ENCODE data around the gene GOSR2. TPM values are rescaled to one million over a fixed set of nuclear protein-coding genes. Genes with fewer than 3 reads are reported as not detected.

GOSR2 gene
- total and polyA plus RNA-seq, 2 of the 13 experiments (the other 11 are each of a cell fraction or from before 2014, with no cell fraction given), result 61.5 to 63.9 TPM

DNA sequence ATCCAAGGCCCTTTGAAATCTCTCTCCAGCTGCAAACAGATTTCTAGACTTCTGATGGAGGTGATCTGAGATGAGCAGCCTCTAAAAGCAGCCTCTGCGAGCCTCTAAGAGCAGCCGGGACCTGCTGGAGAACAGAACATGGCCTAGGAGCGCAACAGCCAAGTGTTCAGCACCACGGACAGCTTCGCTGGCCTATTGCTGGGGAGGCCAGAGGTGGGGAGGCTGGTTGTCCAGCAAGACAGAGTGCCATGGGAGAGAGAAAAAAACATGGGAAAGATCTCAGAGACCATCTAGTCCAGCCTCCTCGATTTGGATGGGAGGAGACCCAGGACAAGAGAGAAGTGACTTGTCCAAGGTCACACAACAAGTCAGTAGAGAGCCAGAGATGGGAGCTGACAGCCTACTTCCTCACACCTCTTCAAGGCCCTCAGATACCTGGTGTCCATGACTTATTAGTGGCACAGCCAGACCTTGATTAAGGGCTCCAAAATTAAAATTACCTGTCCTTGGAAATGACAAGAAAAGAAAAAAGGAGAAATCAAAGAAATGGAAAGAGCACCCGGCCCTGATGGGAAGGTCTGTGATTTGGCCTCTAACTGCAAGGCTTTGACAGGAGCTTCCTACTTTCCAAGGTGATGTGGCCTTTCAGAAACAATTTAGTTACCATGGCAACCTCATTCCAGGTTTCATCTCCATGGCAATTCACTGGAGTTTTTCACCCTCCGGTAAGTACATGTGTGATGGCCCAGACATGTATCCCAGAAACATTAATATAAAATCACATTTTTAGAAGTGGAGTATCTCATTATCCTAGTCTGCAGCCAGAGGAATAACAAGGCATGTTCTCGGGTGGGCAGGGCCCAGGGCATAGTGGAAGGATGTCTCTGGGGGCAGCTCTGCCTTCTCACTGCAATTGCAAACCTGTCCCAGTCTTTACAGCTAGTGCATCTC is 41.6 kb downstream of the GOSR2 start (continued):
- TF ChIP-seq, protein P1, sequence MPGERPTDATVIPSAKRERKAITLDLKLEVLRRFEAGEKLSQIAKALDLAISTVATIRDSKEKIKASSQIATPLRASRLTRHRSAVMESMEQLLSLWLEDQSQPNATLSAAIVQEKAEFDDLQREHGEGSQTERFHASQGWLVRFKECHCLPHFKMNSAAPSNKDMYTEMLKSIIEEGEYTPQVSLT (CRISPR knock-in tag; IDR thresholded peaks at IDR 0.05; ENCODE audit: borderline replicate concordance, low read depth), result no peak
- no peak for TF ChIP-seq FLYWCH1 (CRISPR knock-in tag; IDR thresholded peaks at IDR 0.05)
- no peak for TF ChIP-seq PRPF4 (IDR thresholded peaks at IDR 0.05; ENCODE audit: low read depth, low read length, poor library complexity, severe bottlenecking)
- TF ChIP-seq TEAD2 (CRISPR knock-in tag; IDR thresholded peaks at IDR 0.05), result no peak
- TF ChIP-seq, protein P2, sequence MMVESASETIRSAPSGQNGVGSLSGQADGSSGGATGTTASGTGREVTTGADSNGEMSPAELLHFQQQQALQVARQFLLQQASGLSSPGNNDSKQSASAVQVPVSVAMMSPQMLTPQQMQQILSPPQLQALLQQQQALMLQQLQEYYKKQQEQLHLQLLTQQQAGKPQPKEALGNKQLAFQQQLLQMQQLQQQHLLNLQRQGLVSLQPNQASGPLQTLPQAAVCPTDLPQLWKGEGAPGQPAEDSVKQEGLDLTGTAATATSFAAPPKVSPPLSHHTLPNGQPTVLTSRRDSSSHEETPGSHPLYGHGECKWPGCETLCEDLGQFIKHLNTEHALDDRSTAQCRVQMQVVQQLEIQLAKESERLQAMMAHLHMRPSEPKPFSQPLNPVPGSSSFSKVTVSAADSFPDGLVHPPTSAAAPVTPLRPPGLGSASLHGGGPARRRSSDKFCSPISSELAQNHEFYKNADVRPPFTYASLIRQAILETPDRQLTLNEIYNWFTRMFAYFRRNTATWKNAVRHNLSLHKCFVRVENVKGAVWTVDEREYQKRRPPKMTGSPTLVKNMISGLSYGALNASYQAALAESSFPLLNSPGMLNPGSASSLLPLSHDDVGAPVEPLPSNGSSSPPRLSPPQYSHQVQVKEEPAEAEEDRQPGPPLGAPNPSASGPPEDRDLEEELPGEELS (CRISPR knock-in tag; IDR thresholded peaks at IDR 0.05), result no peak
- TF ChIP-seq, protein P3, sequence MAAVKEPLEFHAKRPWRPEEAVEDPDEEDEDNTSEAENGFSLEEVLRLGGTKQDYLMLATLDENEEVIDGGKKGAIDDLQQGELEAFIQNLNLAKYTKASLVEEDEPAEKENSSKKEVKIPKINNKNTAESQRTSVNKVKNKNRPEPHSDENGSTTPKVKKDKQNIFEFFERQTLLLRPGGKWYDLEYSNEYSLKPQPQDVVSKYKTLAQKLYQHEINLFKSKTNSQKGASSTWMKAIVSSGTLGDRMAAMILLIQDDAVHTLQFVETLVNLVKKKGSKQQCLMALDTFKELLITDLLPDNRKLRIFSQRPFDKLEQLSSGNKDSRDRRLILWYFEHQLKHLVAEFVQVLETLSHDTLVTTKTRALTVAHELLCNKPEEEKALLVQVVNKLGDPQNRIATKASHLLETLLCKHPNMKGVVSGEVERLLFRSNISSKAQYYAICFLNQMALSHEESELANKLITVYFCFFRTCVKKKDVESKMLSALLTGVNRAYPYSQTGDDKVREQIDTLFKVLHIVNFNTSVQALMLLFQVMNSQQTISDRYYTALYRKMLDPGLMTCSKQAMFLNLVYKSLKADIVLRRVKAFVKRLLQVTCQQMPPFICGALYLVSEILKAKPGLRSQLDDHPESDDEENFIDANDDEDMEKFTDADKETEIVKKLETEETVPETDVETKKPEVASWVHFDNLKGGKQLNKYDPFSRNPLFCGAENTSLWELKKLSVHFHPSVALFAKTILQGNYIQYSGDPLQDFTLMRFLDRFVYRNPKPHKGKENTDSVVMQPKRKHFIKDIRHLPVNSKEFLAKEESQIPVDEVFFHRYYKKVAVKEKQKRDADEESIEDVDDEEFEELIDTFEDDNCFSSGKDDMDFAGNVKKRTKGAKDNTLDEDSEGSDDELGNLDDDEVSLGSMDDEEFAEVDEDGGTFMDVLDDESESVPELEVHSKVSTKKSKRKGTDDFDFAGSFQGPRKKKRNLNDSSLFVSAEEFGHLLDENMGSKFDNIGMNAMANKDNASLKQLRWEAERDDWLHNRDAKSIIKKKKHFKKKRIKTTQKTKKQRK (IDR thresholded peaks at IDR 0.05; ENCODE audit: low read length), result no peak
- 0 out of 2 replicates have a peak, but pooled peaks have one; percentile 45 for TF ChIP-seq TGIF2 (CRISPR knock-in tag; IDR thresholded peaks at IDR 0.05)
- peak; percentile 41; the same call in 1 of the 2 replicates for TF ChIP-seq ZNF772 (CRISPR knock-in tag; IDR thresholded peaks at IDR 0.05)
- TF ChIP-seq ZNF296 (CRISPR knock-in tag; conservative IDR thresholded peaks at IDR 0.05), result no peak
- no peak for TF ChIP-seq PCBP1 (IDR thresholded peaks at IDR 0.05; ENCODE audit: borderline replicate concordance, low read depth, low read length)
- TF ChIP-seq ZBTB7A (CRISPR knock-in tag; IDR thresholded peaks at IDR 0.05), result no peak
- peak; percentile 69; the same call in 1 of the 2 replicates for TF ChIP-seq NFKB2 (CRISPR knock-in tag; IDR thresholded peaks at IDR 0.05; ENCODE audit: borderline replicate concordance)
- TF ChIP-seq WIZ (CRISPR knock-in tag; IDR thresholded peaks at IDR 0.05), result peak; percentile 73; the same call in 1 of the 2 replicates
- no peak for TF ChIP-seq ZNF101 (CRISPR knock-in tag; IDR thresholded peaks at IDR 0.05; ENCODE audit: borderline replicate concordance, low read depth)
- no peak for TF ChIP-seq KDM3A (CRISPR knock-in tag; IDR thresholded peaks at IDR 0.05; ENCODE audit: low read depth)
- no peak for TF ChIP-seq ZNF605 (CRISPR knock-in tag; IDR thresholded peaks at IDR 0.05)
- TF ChIP-seq KMT2B (CRISPR knock-in tag; IDR thresholded peaks at IDR 0.05), result no peak
- peak; percentile 16; the same call in 1 of the 2 replicates for TF ChIP-seq KAT8 (CRISPR knock-in tag; IDR thresholded peaks at IDR 0.05)
- TF ChIP-seq ONECUT2 (CRISPR knock-in tag; IDR thresholded peaks at IDR 0.05), result no peak
- no peak for TF ChIP-seq ZC3H4 (CRISPR knock-in tag; IDR thresholded peaks at IDR 0.05; ENCODE audit: borderline replicate concordance)
- no peak for TF ChIP-seq HOXA7 (CRISPR knock-in tag; IDR thresholded peaks at IDR 0.05)
- TF ChIP-seq NCOA5 (CRISPR knock-in tag; IDR thresholded peaks at IDR 0.05), result no peak
- no peak for TF ChIP-seq MAFK (conservative IDR thresholded peaks at IDR 0.05 in 1 of 2, IDR thresholded peaks at IDR 0.05 in 1 of 2; ENCODE audit: low read length in 2 of 2)
- TF ChIP-seq SALL1 (CRISPR knock-in tag; IDR thresholded peaks at IDR 0.05), result peak; percentile 77
- no peak for TF ChIP-seq SMARCE1 (IDR thresholded peaks at IDR 0.05; ENCODE audit: borderline replicate concordance)

Measured in HepG2 (cell line).